GM12872 (cell line): ENCODE data around the gene ABCA12.

Experiments
- TF ChIP-seq, protein P1 (sequence below): IDR thresholded peaks from 3 replicates; pipeline ENCODE4 v1.5.1; 2011; ENCODE audit warnings: low read depth, mild to moderate bottlenecking, low read length, moderate library complexity; ENCODE audit not compliant: insufficient read depth

The ABCA12 gene

DNA sequence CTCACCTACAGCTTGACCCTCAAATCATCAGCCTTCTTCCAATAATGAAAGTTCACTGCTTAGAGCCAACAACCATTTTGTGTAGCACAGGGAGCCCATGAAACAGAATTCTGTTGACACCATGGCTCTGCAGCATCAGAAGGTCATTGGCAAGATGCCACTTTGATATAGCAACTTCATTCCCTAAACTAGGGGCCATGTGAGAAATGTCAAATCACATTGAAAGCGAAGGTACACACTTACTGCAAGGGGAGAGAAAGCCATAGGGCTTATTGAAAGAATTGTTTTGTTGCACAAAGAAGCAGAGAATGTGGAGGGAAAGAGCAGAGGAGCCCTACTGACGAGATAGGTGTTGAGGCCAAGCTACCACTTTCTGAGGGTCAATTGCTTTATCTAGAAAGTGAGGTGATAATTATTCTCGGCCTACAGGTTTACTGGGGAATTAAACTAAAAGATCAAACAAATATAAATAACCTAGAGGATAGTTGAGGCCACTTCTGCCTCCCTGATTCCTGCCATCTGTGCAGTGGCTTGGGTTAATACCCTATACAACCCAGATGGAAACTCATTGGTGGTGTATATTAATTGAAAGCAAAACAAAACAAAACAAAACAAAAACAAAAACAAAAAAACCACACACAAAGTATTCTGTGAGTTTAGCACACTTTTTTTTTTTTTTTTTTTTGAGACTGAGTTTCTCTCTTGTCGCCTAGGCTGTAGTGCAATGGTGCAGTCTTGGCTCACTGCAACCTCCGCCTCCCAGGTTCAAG is 5.9 kb upstream of the ABCA12 start:
- TF ChIP-seq, protein P1, sequence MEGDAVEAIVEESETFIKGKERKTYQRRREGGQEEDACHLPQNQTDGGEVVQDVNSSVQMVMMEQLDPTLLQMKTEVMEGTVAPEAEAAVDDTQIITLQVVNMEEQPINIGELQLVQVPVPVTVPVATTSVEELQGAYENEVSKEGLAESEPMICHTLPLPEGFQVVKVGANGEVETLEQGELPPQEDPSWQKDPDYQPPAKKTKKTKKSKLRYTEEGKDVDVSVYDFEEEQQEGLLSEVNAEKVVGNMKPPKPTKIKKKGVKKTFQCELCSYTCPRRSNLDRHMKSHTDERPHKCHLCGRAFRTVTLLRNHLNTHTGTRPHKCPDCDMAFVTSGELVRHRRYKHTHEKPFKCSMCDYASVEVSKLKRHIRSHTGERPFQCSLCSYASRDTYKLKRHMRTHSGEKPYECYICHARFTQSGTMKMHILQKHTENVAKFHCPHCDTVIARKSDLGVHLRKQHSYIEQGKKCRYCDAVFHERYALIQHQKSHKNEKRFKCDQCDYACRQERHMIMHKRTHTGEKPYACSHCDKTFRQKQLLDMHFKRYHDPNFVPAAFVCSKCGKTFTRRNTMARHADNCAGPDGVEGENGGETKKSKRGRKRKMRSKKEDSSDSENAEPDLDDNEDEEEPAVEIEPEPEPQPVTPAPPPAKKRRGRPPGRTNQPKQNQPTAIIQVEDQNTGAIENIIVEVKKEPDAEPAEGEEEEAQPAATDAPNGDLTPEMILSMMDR: no peak

DNA sequence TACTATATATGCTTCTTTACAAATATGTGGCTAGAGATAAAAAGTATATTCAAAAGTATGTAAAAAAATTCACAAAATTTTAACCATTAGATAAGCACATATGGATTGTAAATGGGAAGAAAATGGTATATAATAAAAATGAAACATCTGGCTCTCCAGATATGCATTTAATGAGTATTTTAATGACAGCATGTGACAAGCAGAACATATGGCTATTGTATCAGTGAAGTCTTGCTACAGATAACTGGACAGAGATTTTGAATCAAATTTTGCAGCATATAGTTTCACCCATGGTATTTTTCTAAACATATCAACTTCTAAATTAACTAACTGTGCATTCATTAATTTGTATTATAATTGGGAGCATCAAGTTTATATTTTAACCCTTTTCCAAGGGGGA is 5.0 kb upstream of the ABCA12 start:
- TF ChIP-seq, protein P1: no peak

DNA sequence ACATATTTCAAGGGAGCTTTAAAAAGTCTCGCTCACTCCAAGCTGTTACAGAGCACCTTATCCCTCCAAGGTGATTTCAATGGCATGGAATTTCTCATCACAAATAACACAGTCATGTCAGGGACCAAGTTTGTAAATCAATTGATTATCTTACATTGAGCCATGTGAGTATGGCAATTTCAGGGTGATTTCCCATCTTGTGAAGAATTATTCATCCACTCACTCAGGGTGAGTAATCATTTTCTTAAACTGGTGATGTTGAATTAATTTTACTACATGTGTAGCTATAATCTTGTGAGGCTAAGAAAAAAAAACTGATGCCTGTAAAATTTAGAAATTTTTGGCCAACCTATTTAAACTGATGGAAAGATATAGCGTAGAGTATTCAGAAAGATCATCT is 3.3 kb upstream of the ABCA12 start:
- TF ChIP-seq, protein P1: no peak

DNA sequence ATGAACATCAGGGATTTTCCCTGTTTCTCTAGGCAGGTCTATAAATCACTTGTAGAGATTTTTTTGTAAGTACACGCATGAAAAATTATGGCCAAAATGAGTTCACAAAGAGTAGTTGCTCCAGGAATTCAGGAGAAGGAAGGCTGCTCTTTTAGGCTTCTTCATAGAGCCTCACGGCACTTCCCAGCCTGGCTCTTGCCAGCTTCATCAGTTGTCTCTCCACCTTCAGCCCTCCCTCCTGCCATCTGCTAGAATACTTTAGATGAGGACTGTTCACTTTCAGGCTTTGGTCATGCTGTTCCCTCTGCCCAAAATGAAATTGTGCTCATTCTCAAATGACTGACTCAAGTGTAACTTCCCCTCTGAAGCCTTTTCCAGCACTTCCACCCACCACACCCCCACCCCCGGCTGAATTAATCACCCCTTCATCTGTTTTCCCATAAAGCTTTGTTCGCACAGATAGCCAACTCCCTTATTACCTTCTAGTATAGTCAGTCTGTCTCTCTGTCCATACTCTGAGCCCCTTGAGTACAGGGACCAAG is 1.8 kb upstream of the ABCA12 start:
- TF ChIP-seq, protein P1: no peak

DNA sequence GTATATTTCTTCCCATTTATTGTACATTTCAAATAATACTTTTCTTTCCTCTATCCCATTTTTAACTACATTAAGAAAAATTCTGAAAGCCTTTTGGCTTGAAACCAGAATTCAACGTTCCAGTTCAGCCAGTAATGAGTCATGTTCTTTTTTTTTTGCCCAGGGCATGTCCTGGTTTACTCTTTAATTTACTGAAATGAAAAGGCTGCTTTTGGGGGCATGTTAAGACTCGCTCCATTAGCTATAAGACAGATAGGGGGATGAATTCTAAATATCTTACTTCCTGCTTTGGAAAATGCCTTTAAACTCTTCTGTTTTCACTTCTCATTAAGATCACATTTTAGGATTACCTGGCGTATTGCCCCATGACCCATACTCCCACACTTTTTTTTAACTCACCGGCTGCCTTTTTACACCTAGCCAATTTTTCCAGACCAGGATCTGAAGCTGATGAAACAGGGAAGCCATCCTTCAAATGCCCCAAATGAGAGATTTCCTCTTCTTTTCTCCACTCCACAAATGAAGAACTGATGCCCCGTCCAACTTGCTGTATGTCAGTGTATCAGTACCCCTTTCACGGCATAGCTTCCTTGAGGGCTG is 585 bp downstream of the ABCA12 start:
- TF ChIP-seq, protein P1: no peak

DNA sequence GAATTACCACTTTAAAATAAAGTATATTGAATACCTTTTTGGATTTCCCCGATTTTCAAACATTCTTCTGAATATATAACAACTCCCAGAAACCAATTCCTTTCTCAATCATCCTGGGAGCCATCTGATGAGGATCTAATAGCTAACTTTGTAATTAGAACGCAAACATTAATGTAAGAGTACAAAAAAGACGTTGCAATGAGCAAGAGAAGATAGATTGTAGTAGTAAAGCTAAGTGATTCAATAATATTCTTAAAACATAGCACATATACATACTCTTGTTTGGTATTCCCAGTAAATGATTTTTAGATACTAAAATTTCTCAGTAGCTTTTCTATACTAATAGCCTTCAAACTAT is 1.1 kb downstream of the ABCA12 start:
- TF ChIP-seq, protein P1: no peak

DNA sequence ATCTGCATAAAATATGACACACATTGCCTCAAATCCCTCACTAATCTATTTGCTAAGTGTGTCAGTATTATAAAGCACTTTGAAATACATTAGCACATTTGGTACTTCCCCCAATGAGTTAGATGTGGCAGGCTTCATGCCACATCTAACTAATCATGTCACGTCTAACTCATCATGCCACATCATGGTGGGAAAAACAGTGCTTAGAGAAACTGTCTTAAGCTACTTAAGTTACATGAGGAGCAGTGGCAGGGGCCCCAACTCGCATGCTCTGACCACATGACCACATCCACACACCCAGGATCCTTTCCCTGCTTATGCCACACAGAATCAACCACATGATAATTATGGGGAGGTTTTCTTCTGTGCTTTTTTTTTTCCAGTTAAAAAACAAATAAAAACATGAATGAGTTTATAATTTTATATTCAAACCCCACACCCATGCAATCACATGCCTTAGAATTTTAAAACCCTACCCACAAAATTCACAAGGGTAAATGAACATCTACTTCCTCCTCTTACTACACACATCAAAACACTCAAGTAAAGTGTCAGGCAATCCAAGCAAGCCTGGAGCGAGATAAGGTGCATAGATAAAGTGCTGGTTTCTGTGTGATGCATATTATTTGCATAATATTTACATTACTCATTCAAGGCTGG is 1.6 kb downstream of the ABCA12 start:
- TF ChIP-seq, protein P1: no peak
